Ishikawa (cell line): ENCODE data around the gene MIF.

ENCODE experiments used
- CEBPB ChIP-seq: IDR thresholded peaks from 2 replicates; pipeline ENCODE4 v1.6.1; 2012
- CREB1 ChIP-seq: IDR thresholded peaks from 2 replicates; pipeline ENCODE4 v1.6.1; 2012; ENCODE audit warnings: low read depth
- EGR1 ChIP-seq: IDR thresholded peaks from 2 replicates; pipeline ENCODE4 v1.6.1; 2012
- EP300 ChIP-seq: IDR thresholded peaks from 2 replicates; pipeline ENCODE4 v1.6.1; 2012; ENCODE audit warnings: borderline replicate concordance
- FOXM1 ChIP-seq: IDR thresholded peaks from 2 replicates; pipeline ENCODE4 v1.6.1; 2012; ENCODE audit warnings: low read depth, borderline replicate concordance
- MAX ChIP-seq: IDR thresholded peaks from 2 replicates; pipeline ENCODE4 v1.6.1; 2012
- NFIC ChIP-seq: IDR thresholded peaks from 2 replicates; pipeline ENCODE4 v1.6.1; 2012
- RAD21 ChIP-seq: IDR thresholded peaks from 2 replicates; pipeline ENCODE4 v1.6.1; 2012; ENCODE audit warnings: low read depth
- REST ChIP-seq: IDR thresholded peaks from 2 replicates; pipeline ENCODE4 v1.6.1; 2012; ENCODE audit warnings: low read depth, mild to moderate bottlenecking
- TAF1 ChIP-seq: IDR thresholded peaks from 2 replicates; pipeline ENCODE4 v1.6.1; 2012; ENCODE audit warnings: low read depth, mild to moderate bottlenecking
- TCF12 ChIP-seq: IDR thresholded peaks from 2 replicates; pipeline ENCODE4 v1.6.1; 2012; ENCODE audit warnings: low read depth
- TEAD4 ChIP-seq: IDR thresholded peaks from 2 replicates; pipeline ENCODE4 v1.6.1; 2012
- YY1 ChIP-seq: IDR thresholded peaks from 2 replicates; pipeline ENCODE4 v1.6.1; 2012; ENCODE audit warnings: low read depth
- ZBTB7A ChIP-seq: IDR thresholded peaks from 2 replicates; pipeline ENCODE4 v1.6.1; 2012; ENCODE audit warnings: low read depth
- TF ChIP-seq, protein P1 (sequence below): IDR thresholded peaks from 2 replicates; pipeline ENCODE4 v1.6.1; 2012

MIF gene

DNA sequence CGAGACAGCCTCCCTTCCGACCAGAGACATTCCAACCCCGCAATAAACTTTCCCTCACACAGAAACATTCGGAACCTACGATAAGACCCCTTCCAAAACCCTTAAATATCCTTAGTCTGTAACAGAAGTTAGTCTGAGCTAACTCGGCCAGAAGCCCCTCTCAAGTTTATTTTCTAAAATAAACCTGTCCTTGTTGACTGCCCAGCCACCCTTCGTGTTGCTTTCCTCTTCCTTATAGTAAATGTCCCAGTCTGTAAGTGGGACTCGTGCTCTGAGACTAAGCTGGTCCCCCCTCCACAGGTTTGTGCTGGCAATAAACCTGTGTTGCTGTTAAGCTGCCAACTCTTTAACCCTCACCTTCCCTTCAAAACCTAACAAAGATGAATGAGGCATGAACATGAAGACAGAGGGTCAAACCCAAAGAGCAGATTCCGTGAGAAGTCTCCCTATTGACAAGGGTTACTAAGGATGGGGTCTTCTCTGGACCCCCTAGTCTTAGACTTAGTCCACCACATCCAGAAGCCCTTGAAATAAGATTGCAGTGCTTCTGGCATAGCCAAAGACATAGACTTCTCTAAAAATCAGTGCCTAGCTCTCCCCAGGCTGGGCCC is 18.2 kb downstream of the MIF start:
- TF ChIP-seq CREB1, result no peak
- TF ChIP-seq RAD21, result no peak
- TF ChIP-seq TAF1, result no peak
- no peak for TF ChIP-seq EGR1
- TF ChIP-seq MAX, result no peak
- no peak for TF ChIP-seq ZBTB7A
- TF ChIP-seq YY1, result no peak
- TF ChIP-seq CEBPB, result no peak
- no peak for TF ChIP-seq TEAD4
- no peak for TF ChIP-seq EP300
- no peak for TF ChIP-seq REST
- TF ChIP-seq NFIC, result no peak
- TF ChIP-seq, protein P1, sequence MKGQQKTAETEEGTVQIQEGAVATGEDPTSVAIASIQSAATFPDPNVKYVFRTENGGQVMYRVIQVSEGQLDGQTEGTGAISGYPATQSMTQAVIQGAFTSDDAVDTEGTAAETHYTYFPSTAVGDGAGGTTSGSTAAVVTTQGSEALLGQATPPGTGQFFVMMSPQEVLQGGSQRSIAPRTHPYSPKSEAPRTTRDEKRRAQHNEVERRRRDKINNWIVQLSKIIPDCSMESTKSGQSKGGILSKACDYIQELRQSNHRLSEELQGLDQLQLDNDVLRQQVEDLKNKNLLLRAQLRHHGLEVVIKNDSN, result no peak
- no peak for TF ChIP-seq TCF12
- no peak for TF ChIP-seq FOXM1

- no peak for TF ChIP-seq YY1
- TF ChIP-seq TEAD4, result no peak
- no peak for TF ChIP-seq EGR1
- no peak for TF ChIP-seq NFIC
- no peak for TF ChIP-seq TCF12
- no peak for TF ChIP-seq TAF1
- TF ChIP-seq FOXM1, result no peak
- TF ChIP-seq CREB1, result no peak
- TF ChIP-seq, protein P1, result no peak
- TF ChIP-seq ZBTB7A, result no peak
- no peak for TF ChIP-seq REST
- no peak for TF ChIP-seq MAX
- TF ChIP-seq RAD21, result no peak
- TF ChIP-seq EP300, result no peak
- TF ChIP-seq CEBPB, result no peak
Measured at GRCh38 chr22:23913306-23913660, 19.1 kb downstream of the MIF start.

GRCh38 chr22:23913661-23914353 is 19.6 kb downstream of the MIF start:
- no peak for TF ChIP-seq CEBPB
- TF ChIP-seq NFIC, result no peak
- peak; percentile 94 for TF ChIP-seq MAX
- peak; percentile 45; the same call in 1 of the 2 replicates for TF ChIP-seq ZBTB7A
- TF ChIP-seq TAF1, result peak; percentile 91
- TF ChIP-seq, protein P1, result peak; percentile 49; the same call in 1 of the 2 replicates
- no peak for TF ChIP-seq CREB1
- TF ChIP-seq FOXM1, result no peak; the same call in 1 of the 2 replicates
- TF ChIP-seq REST, result no peak
- peak; percentile 57; the same call in 1 of the 2 replicates for TF ChIP-seq TCF12
- TF ChIP-seq EGR1, result peak; percentile 59
- TF ChIP-seq YY1, result peak; percentile 35; the same call in 1 of the 2 replicates
- no peak for TF ChIP-seq TEAD4
- peak; percentile 38 for TF ChIP-seq EP300
- no peak for TF ChIP-seq RAD21
